ENCODE measurements around the gene PPM1A.

Gene PPM1A

DNA sequence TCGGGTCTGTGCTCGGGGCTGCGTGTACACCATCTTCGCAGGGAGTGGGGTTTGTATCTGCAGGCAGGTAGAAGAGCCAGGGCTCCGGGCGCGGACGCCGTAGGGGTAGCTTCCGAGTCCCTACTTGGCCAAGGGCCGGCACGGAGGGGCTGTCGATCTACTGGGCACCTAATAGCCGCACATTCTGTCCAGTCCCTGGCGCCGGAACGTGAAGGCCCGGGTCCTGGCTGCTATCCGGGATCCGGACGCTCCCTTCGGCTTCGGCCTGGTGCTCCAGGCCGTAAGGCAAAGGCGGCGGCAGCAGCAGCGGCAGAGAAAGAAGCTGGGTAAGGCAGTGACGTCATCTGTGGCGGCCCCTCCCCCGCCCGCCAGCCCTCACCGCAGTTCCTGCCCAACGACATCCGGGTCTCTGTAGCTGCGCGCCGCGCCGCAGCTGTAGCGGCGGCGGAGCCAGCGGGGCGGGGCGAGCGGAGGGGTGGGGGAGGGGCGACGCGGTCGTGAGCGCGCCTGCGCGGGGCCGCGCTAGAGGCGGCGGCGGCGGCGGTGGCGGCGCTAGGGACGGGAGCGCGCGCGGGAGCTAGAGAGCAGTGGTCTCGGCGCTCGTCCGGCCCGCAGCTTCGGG lies at the start of gene PPM1A:
Gene PPM1A (plus strand): TSS at position 525 of the 622 bp plus-strand sequence. CDS start 33,483 bp downstream, outside the sequence.
- TF ChIP-seq, protein P1, sequence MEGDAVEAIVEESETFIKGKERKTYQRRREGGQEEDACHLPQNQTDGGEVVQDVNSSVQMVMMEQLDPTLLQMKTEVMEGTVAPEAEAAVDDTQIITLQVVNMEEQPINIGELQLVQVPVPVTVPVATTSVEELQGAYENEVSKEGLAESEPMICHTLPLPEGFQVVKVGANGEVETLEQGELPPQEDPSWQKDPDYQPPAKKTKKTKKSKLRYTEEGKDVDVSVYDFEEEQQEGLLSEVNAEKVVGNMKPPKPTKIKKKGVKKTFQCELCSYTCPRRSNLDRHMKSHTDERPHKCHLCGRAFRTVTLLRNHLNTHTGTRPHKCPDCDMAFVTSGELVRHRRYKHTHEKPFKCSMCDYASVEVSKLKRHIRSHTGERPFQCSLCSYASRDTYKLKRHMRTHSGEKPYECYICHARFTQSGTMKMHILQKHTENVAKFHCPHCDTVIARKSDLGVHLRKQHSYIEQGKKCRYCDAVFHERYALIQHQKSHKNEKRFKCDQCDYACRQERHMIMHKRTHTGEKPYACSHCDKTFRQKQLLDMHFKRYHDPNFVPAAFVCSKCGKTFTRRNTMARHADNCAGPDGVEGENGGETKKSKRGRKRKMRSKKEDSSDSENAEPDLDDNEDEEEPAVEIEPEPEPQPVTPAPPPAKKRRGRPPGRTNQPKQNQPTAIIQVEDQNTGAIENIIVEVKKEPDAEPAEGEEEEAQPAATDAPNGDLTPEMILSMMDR (IDR thresholded peaks at IDR 0.05; ENCODE audit: insufficient read depth, low read depth, low read length, missing control alignments): no peak
- DNase-seq (ENCODE audit: low read depth): peak; percentile 96
- H3K4me3 ChIP-seq (ENCODE audit: low read length): peak within 1 kb of the TSS; percentile 67

GRCh38 chr14:60199321-60199720 lies 49.7 kb upstream of the PPM1A start:
- no peak overlapping the region for H3K4me3 ChIP-seq (ENCODE audit: low read length)

DNA sequence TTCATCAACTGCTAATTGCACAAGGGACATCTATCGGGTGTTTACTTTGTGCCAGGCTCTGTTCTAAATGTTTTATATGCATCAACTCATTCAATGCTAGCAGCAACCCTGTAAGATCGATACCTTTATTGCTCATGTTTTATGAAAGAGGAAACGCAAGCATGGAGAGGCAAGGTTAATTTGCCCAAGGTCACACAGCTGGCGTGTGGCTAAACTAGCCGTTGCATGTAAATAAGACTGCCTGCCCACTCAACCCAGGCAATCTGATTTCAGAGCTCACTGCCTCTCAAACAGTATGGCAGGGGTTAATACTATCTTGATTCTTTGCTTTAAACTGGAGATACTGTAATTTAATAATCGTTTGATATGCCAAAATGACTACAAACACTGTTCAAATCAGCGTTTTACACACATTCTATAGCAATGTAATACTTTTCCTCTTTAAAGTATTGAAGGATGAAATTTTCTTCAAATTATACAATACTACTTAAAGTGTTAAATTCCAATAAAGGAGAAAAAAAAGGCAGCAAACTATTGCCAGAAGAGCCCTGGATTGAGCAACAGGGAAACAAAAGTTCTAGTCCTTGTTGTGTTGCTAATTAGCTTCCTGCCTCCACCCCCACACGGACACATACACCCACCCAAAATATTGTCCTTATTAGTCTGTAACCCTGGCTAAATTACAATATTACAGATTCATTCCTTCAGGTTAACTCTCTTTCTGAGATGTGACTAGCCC lies 44.7 kb upstream of the PPM1A start:
- TF ChIP-seq, protein P1 (IDR thresholded peaks at IDR 0.05; ENCODE audit: insufficient read depth, low read depth, low read length, missing control alignments): no peak
- no peak for DNase-seq (ENCODE audit: low read depth)
- no peak overlapping the region for H3K4me3 ChIP-seq (ENCODE audit: low read length)

More at GRCh38 chr14:60199321-60199720, 49.7 kb upstream of the PPM1A start:
- TF ChIP-seq, protein P1 (IDR thresholded peaks at IDR 0.05; ENCODE audit: insufficient read depth, low read depth, low read length, missing control alignments): no peak
- DNase-seq (ENCODE audit: low read depth): no peak

- no peak for DNase-seq (ENCODE audit: low read depth)
- TF ChIP-seq, protein P1 (IDR thresholded peaks at IDR 0.05; ENCODE audit: insufficient read depth, low read depth, low read length, missing control alignments): no peak
These were observed 43.9 kb upstream of the PPM1A start for GRCh38 chr14:60204843-60205774.

GRCh38 chr14:60206249-60206670 lies 42.8 kb upstream of the PPM1A start:
- DNase-seq (ENCODE audit: low read depth): no peak
- no peak overlapping the region for H3K4me3 ChIP-seq (ENCODE audit: low read length)
- TF ChIP-seq, protein P1 (IDR thresholded peaks at IDR 0.05; ENCODE audit: insufficient read depth, low read depth, low read length, missing control alignments): no peak

More at GRCh38 chr14:60204843-60205774, 43.9 kb upstream of the PPM1A start:
- no peak overlapping the region for H3K4me3 ChIP-seq (ENCODE audit: low read length)

- TF ChIP-seq, protein P1 (IDR thresholded peaks at IDR 0.05; ENCODE audit: insufficient read depth, low read depth, low read length, missing control alignments): no peak
- no peak overlapping the region for H3K4me3 ChIP-seq (ENCODE audit: low read length)
- DNase-seq (ENCODE audit: low read depth): peak; percentile 52
These were observed 42.0 kb upstream of the PPM1A start for GRCh38 chr14:60206837-60207533.
